GM10266 (cell line): Measurements from ENCODE around the gene ATF6.
"Not testable (repeated sequence)": the region's sequence is repeated elsewhere in the genome, so short reads cannot be mapped to it uniquely, and the experiment has no call there.

ENCODE experiments used
- DNase-seq: peaks from one replicate; pipeline ENCODE4 v3.0.0; 2012; ENCODE audit errors: extremely low spot score
- TF ChIP-seq, protein P1 (sequence below): IDR thresholded peaks from 2 replicates; pipeline ENCODE4 v1.5.1; 2012; ENCODE audit warnings: mild to moderate bottlenecking, low read depth; ENCODE audit not compliant: control insufficient read depth, insufficient read depth; ENCODE audit errors: missing control alignments

The ATF6 gene

DNA sequence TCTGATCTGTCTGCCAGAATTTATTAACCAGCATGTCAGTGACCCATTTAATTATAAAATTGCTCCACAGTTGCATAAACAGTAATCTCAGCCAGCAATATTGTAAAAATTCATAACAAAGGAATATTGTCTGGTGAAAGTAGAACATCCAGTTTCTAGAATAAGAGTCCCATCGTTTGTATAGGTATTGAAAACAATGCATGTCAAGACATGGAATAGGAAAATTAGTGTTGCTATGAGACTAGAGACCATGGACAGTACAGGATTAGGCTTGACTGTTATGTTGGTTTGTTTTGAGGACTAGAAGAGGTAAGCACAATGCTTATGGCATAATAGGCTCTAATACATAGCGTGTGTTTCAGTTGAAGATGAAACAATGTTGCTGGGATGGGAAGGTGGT lies 37.1 kb downstream of the ATF6 start:
- DNase-seq, result no peak
- TF ChIP-seq, protein P1, sequence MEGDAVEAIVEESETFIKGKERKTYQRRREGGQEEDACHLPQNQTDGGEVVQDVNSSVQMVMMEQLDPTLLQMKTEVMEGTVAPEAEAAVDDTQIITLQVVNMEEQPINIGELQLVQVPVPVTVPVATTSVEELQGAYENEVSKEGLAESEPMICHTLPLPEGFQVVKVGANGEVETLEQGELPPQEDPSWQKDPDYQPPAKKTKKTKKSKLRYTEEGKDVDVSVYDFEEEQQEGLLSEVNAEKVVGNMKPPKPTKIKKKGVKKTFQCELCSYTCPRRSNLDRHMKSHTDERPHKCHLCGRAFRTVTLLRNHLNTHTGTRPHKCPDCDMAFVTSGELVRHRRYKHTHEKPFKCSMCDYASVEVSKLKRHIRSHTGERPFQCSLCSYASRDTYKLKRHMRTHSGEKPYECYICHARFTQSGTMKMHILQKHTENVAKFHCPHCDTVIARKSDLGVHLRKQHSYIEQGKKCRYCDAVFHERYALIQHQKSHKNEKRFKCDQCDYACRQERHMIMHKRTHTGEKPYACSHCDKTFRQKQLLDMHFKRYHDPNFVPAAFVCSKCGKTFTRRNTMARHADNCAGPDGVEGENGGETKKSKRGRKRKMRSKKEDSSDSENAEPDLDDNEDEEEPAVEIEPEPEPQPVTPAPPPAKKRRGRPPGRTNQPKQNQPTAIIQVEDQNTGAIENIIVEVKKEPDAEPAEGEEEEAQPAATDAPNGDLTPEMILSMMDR, result no peak

DNA sequence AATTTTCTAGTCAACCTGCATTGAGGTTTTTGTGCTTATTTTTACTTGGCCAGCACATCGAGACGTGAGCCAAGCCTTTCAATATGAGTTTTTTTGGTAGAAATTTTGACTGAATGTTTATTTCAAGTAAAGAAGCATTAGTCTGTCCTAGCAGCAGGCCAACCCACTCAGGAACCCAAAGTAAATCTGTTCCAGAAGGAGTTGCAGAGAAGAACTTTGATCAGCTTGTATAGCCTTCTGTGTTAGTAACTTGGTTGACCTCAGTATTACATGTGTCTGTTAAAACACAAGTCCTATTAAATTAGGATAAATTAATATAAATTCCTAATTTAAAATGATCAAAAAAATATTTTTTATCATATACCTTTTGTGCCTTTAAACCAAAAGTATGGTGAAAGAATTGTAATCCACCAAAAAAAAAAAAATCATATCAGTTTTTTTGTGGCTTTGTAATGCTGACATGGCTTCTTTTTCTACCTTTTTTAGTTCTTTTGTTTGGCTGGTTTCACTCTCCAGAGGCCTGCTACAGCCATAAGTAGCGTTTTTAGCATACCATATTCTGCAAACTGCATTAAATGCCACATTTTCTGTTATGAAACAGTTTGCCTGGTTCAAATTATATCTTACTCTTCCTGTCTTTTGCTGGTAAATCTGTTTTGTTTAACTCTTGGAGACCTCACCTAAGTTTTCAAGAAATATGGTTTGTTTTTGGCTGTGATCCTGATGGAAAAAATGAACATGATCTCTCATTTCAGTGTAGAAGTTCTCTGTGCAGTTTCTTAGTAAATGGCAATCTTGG lies 39.5 kb downstream of the ATF6 start:
- DNase-seq, result no peak
- TF ChIP-seq, protein P1, result no peak

DNA sequence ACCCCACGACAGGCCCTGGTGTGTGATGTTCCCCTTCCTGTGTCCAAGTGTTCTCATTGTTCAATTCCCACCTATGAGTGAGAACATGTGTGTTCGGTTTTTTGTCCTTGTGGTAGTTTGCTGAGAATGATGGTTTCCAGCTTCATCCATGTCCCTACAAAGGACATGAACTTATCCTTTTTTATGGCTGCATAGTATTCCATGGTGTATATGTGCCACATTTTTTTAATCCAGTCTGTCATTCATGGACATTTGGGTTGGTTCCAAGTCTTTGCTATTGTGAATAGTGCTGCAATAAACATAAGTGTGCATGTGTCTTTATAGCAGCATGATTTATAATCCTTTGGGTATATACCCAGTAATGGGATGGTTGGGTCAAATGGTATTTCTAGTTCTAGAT lies 43.1 kb downstream of the ATF6 start:
- not testable (repeated sequence) for DNase-seq

DNA sequence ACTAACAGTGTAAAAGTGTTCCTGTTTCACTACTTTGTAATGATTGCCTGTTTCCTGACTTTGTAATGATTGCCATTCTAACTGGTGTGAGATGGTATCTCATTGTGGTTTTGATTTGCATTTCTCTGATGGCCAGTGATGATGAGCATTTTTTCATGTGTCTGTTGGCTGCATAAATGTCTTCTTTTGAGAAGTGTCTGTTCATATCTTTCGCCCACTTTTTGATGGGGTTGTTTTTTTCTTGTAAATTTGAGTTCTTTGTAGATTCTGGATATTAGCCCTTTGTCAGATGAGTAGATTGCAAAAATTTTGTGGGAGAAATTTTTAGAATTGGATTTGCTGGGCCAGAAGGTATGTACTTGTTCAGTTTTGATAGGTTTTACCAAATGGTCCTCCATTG lies 43.5 kb downstream of the ATF6 start:
- DNase-seq, result not testable (repeated sequence)

DNA sequence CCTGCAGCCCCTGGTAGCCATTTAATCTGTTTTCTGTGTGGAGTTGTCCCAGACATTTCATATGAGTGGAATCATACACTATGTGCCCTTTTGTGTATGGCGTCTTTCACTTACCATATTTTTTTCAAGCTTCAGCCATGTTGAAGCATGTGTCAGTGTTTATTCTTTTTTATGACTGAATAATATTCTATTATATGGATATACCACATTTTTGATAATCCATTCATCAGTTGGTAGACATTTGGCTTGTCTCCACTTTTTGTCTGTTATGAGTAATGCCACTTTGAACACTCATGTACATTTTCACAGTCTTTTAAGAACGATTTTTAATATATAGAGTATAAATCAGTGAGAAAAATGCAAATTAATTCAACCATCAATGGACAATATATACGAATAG lies 44.7 kb downstream of the ATF6 start:
- DNase-seq, result no peak
- TF ChIP-seq, protein P1, result no peak

DNA sequence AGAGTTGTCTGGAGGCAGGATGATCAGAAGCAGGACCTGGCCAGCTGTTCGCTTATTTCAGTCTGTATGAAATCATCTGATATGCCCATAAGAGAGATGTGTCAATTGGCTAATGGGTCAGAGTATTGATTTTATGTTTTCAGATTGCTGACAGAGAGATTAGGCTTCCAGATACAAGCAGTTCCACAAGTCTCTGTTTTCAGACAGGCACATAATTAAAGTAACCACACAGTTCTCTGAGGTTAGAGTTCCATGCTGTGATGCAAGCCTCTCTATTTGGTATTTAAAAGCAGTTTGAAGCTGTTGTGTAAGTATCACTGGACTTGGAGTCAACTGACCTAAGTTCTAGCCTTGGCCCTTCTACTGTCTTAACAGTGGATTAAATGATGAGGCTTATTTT lies 50.1 kb downstream of the ATF6 start:
- TF ChIP-seq, protein P1, result no peak
- DNase-seq, result no peak

DNA sequence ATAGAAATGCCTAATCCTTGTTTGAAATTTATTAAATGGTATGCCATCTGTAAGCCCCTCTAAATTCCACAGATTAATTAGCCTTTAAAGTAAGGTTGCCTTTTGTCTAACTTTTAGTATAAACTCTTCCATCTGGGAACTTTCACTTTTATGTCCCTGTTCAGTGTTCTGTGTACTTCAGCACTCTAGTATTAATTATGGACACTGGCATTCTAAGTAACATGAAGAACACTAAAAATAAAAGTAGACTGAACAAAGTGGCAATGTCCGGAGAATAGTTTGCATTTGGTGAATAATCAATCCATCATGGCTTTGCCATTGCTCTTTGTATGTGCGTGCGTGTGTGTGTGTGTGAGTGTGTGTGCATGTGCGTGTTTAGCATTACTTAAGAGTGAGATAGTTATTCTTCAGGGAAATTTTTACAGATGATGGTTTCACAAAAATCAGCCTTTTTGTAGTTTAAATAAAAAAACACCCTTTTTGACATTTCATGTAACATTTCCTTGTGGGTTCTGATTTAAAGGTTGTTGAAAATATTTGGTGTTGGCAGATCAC lies 51.1 kb downstream of the ATF6 start:
- no peak for DNase-seq
- TF ChIP-seq, protein P1, result no peak

DNA sequence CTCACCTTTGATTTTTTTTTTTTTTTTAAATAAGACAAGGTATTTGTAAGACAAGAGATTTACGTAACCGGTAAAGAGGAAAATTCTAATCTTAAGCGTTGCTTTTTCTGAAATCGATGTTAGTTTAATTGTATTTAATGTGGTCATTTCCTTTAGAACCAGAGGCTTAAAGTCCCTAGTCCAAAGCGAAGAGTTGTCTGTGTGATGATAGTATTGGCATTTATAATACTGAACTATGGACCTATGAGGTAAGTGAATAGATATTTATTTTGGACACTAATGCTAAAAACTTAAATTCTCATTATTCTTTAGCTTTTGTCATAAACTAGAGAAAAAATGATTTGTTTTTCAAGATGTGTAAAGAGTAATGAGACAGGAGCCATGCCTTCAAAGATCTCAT lies 54.8 kb downstream of the ATF6 start:
- TF ChIP-seq, protein P1, result no peak
- no peak for DNase-seq
